ENCODE results near the gene PLIN1.

DNA sequence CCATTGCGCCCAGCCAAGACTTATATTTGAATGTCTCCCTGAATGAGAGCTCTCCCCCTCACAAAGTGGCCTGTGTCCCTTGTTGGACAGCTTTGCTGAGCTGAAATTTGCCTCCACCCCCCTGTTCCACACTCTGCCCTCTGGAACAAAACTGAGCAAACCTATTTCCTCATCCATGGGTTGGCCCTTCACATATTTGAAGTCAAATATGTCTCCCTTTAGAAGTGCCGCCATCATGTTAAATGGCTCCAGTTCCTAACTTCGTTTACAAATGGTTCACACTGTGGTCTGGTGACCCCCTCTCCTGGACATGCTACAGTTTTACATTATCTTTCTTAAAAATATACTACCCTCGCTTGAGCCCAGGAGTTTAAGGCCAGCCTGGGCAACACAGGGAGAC is 4.6 kb downstream of the PLIN1 start:
- TF ChIP-seq POLR2A (IDR thresholded peaks at IDR 0.05; ENCODE audit: low read depth, low read length) (no peak), CEBPB (IDR thresholded peaks at IDR 0.05; ENCODE audit: low read depth, low read length) (no peak), MAFK (IDR thresholded peaks at IDR 0.05; ENCODE audit: low read depth, low read length) (no peak), RFX5 (IDR thresholded peaks at IDR 0.05; ENCODE audit: low read depth, low read length) (no peak), RAD21 (IDR thresholded peaks at IDR 0.05; ENCODE audit: low read length) (no peak), MAZ (IDR thresholded peaks at IDR 0.05; ENCODE audit: borderline replicate concordance, low read depth, low read length) (no peak), NFE2L2 (IDR thresholded peaks at IDR 0.05; ENCODE audit: low read depth, low read length) (no peak), BHLHE40 (IDR thresholded peaks at IDR 0.05; ENCODE audit: low read depth, low read length) (no peak), SMC3 (IDR thresholded peaks at IDR 0.05; ENCODE audit: low read depth, low read length) (no peak), CHD1 (IDR thresholded peaks at IDR 0.05; ENCODE audit: low read depth, low read length) (no peak)
- TF ChIP-seq, protein P1, sequence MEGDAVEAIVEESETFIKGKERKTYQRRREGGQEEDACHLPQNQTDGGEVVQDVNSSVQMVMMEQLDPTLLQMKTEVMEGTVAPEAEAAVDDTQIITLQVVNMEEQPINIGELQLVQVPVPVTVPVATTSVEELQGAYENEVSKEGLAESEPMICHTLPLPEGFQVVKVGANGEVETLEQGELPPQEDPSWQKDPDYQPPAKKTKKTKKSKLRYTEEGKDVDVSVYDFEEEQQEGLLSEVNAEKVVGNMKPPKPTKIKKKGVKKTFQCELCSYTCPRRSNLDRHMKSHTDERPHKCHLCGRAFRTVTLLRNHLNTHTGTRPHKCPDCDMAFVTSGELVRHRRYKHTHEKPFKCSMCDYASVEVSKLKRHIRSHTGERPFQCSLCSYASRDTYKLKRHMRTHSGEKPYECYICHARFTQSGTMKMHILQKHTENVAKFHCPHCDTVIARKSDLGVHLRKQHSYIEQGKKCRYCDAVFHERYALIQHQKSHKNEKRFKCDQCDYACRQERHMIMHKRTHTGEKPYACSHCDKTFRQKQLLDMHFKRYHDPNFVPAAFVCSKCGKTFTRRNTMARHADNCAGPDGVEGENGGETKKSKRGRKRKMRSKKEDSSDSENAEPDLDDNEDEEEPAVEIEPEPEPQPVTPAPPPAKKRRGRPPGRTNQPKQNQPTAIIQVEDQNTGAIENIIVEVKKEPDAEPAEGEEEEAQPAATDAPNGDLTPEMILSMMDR (conservative IDR thresholded peaks at IDR 0.05; ENCODE audit: low read depth, low read length), result no peak
- TF ChIP-seq, protein P2, sequence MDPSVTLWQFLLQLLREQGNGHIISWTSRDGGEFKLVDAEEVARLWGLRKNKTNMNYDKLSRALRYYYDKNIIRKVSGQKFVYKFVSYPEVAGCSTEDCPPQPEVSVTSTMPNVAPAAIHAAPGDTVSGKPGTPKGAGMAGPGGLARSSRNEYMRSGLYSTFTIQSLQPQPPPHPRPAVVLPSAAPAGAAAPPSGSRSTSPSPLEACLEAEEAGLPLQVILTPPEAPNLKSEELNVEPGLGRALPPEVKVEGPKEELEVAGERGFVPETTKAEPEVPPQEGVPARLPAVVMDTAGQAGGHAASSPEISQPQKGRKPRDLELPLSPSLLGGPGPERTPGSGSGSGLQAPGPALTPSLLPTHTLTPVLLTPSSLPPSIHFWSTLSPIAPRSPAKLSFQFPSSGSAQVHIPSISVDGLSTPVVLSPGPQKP (IDR thresholded peaks at IDR 0.05; ENCODE audit: borderline replicate concordance, low read depth, low read length), result no peak

Data from IMR-90 (cell line).